Mesenchymal stem cell (in vitro differentiated cells and primary cell): ENCODE data around the gene KDM1B.

Experiments
- DNase-seq: peaks from one replicate; pipeline ENCODE4 v3.0.0-alpha.2; 2013
- H2AFZ ChIP-seq: one replicate; pipeline ENCODE4 v1.6.1; 2013; ENCODE audit warnings: low read depth, mild to moderate bottlenecking, control low read depth, inconsistent platforms, low read length, moderate library complexity
- H2AK5ac ChIP-seq: 2 replicates; pipeline ENCODE4 v1.6.1; 2013; ENCODE audit warnings: low read length, moderate library complexity, mild to moderate bottlenecking, inconsistent platforms; ENCODE audit not compliant: severe bottlenecking
- H2BK120ac ChIP-seq: one replicate; pipeline ENCODE4 v1.6.1; 2013; ENCODE audit warnings: low read depth, mild to moderate bottlenecking, inconsistent platforms, low read length, moderate library complexity
- H2BK12ac ChIP-seq, 2 experiments: one replicate each; pipeline ENCODE4 v1.6.1; 2013; ENCODE audit warnings: inconsistent platforms in 2 of 2, low read length in 2 of 2, mild to moderate bottlenecking in 2 of 2, moderate library complexity in 2 of 2, control low read depth in 1 of 2
- H2BK15ac ChIP-seq: one replicate; pipeline ENCODE4 v1.6.1; 2013; ENCODE audit warnings: mild to moderate bottlenecking, low read depth, inconsistent platforms; ENCODE audit not compliant: poor library complexity, severe bottlenecking
- H2BK5ac ChIP-seq: 2 replicates; pipeline ENCODE4 v1.6.1; 2013; ENCODE audit warnings: low read depth, mild to moderate bottlenecking, low read length, control low read depth, inconsistent platforms; ENCODE audit not compliant: poor library complexity, severe bottlenecking
- H3K14ac ChIP-seq, 2 experiments: one replicate each; pipeline ENCODE4 v1.6.1; 2013; ENCODE audit warnings: inconsistent platforms in 2 of 2, low read length in 2 of 2, control low read depth in 1 of 2, mild to moderate bottlenecking in 1 of 2, moderate library complexity in 1 of 2
- H3K18ac ChIP-seq, 2 experiments: one replicate each; pipeline ENCODE4 v1.6.1; 2013; ENCODE audit warnings: inconsistent platforms in 2 of 2, low read length in 2 of 2, control low read depth in 1 of 2, low read depth in 1 of 2, mild to moderate bottlenecking in 1 of 2
- H3K23ac ChIP-seq, 2 experiments: one replicate each; pipeline ENCODE4 v1.6.1; 2013; ENCODE audit warnings: inconsistent platforms in 2 of 2, low read length in 2 of 2, mild to moderate bottlenecking in 2 of 2, moderate library complexity in 2 of 2, control low read depth in 1 of 2
- H3K27ac ChIP-seq: 2 replicates; pipeline ENCODE4 v1.5.1; 2013; ENCODE audit warnings: mild to moderate bottlenecking, moderate library complexity, low read length, control low read depth, inconsistent platforms; ENCODE audit not compliant: poor library complexity, severe bottlenecking
- H3K27me3 ChIP-seq, 2 experiments: 2 replicates each; pipeline versions ENCODE4 v1.6.1 to v1.7.0; 2013; ENCODE audit warnings: low read length in 2 of 2, mild to moderate bottlenecking in 2 of 2, moderate library complexity in 2 of 2, control low read depth in 1 of 2, inconsistent platforms in 1 of 2; ENCODE audit not compliant: control insufficient read depth in 1 of 2, insufficient read depth in 1 of 2
- H3K36me3 ChIP-seq, 2 experiments: 2 replicates each; pipeline versions ENCODE4 v1.6.1 to v1.7.0; 2013; ENCODE audit warnings: low read length in 2 of 2, control low read depth in 1 of 2, inconsistent platforms in 1 of 2, low read depth in 1 of 2, mild to moderate bottlenecking in 1 of 2; ENCODE audit not compliant: insufficient read depth in 2 of 2, control insufficient read depth in 1 of 2
- H3K4ac ChIP-seq, 2 experiments: one replicate each; pipeline ENCODE4 v1.6.1; 2013; ENCODE audit warnings: inconsistent platforms in 2 of 2, low read length in 2 of 2, mild to moderate bottlenecking in 2 of 2, moderate library complexity in 2 of 2, control low read depth in 1 of 2, low read depth in 1 of 2
- H3K4me1 ChIP-seq: 2 replicates; pipeline ENCODE4 v1.6.1; 2013; ENCODE audit warnings: low read depth, low read length, control low read depth; ENCODE audit not compliant: control insufficient read depth, insufficient read depth
- H3K4me2 ChIP-seq: 2 replicates; pipeline ENCODE4 v1.6.1; 2013; ENCODE audit warnings: low read length, mild to moderate bottlenecking, inconsistent platforms; ENCODE audit not compliant: poor library complexity, severe bottlenecking
- H3K4me3 ChIP-seq, 2 experiments: 2 replicates each; pipeline versions ENCODE4 v1.5.1 to v1.7.0; 2013; ENCODE audit warnings: low read length in 2 of 2, mild to moderate bottlenecking in 2 of 2, control low read depth in 1 of 2, low read depth in 1 of 2; ENCODE audit not compliant: insufficient read depth in 1 of 2
- H3K79me1 ChIP-seq: replicated peaks from 2 replicates; pipeline ENCODE4 v1.6.1; 2013; ENCODE audit warnings: mild to moderate bottlenecking, control low read depth, low read length, inconsistent platforms; ENCODE audit not compliant: poor library complexity, severe bottlenecking
- H3K9ac ChIP-seq: 2 replicates; pipeline ENCODE4 v1.7.0; 2013; ENCODE audit warnings: mild to moderate bottlenecking, low read length, moderate library complexity
- H3K9me3 ChIP-seq: 2 replicates; pipeline ENCODE4 v1.7.0; 2013; ENCODE audit warnings: mild to moderate bottlenecking, low read length; ENCODE audit not compliant: control insufficient read depth
- H4K8ac ChIP-seq: one replicate; pipeline ENCODE4 v1.6.1; 2013; ENCODE audit warnings: inconsistent platforms, mild to moderate bottlenecking, low read length, moderate library complexity
- H4K91ac ChIP-seq: one replicate; pipeline ENCODE4 v1.6.1; 2013; ENCODE audit warnings: mild to moderate bottlenecking, low read length, inconsistent platforms
- WGBS: methylation state at CpG from one replicate; pipeline ENCODE4 v1.1.7; 2013; ENCODE audit warnings: mixed read lengths; 5-methylcytosine and 5-hydroxymethylcytosine counted together

Gene KDM1B

DNA sequence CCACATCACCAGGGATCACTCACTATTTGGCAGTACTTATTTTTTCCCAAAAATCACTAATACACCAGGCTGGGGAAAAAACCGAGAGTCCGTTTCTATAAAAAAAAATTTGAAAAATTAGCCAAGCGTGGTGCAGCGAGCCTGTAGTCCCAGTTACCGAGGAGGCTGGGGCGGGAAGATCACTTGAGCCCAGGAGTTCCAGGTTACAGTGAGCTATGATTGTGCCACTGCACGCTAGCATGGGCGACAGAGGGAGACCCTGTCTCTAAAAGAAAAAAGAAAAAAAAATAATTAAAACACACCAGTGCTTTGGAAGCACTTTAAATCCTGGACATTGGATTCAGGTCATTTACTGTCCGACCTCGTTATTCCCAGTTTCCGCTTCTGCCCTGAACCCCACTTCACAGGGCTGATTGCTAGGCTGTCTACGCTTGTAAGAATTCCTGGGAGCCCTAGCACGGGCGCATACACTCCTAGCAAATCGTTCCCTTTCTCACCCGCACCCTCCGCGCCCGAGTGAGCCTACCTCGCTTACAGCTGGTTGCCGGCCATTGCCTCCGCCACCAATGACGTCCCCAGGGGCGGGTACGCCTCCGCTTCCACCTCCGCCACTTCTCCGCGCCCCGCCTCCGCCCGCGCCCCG, 594 bp upstream of the KDM1B start, which contains the start of gene TPMT:
Gene TPMT, minus strand, starts transcription at position 571 of the 643 bp plus-strand sequence. CDS start 5,950 bp downstream, outside the sequence.
- peak within 1 kb of the TSS in 1 of 2 experiments; percentile 37 for H2BK12ac ChIP-seq
- peak within 1 kb of the TSS; percentile 38 for H3K27ac ChIP-seq
- peak within 1 kb of the TSS; percentile 93 to 97 for H3K4me3 ChIP-seq
- H2BK15ac ChIP-seq = peak within 1 kb of the TSS; percentile 93
- peak within 1 kb of the TSS; percentile 90 for H4K91ac ChIP-seq
- peak within 1 kb of the TSS in 1 of 2 experiments; percentile 14 for H3K23ac ChIP-seq
- DNase-seq = no peak
- H3K4me2 ChIP-seq = peak within 1 kb of the TSS; percentile 91
- H2AFZ ChIP-seq = peak within 1 kb of the TSS; percentile 72
- H4K8ac ChIP-seq = peak within 1 kb of the TSS; percentile 92
- H3K9me3 ChIP-seq = no peaks in the 10 kb centered on the region
- H3K27me3 ChIP-seq = no peaks in the 10 kb centered on the region
- H2AK5ac ChIP-seq = no peak within 1 kb of the TSS
- peak within 1 kb of the TSS; percentile 91 to 98 for H3K18ac ChIP-seq
- H3K4ac ChIP-seq = no peak within 1 kb of the TSS
- peaks cover 3% of the 10 kb centered on the region for H3K4me1 ChIP-seq
- no peak within 1 kb of the TSS for H2BK5ac ChIP-seq
- under 1% methylated on average over 29 of the region's 34 CpGs for WGBS
- peak within 1 kb of the TSS; percentile 42 for H2BK120ac ChIP-seq
- peaks cover 20% of the 10 kb centered on the region for H3K79me1 ChIP-seq
- peak within 1 kb of the TSS; percentile 95 for H3K9ac ChIP-seq
- H3K14ac ChIP-seq = peak within 1 kb of the TSS in 1 of 2 experiments; percentile 85
- H3K36me3 ChIP-seq = peaks cover 0 to under 1% of the 10 kb centered on the region in 2 experiments

DNA sequence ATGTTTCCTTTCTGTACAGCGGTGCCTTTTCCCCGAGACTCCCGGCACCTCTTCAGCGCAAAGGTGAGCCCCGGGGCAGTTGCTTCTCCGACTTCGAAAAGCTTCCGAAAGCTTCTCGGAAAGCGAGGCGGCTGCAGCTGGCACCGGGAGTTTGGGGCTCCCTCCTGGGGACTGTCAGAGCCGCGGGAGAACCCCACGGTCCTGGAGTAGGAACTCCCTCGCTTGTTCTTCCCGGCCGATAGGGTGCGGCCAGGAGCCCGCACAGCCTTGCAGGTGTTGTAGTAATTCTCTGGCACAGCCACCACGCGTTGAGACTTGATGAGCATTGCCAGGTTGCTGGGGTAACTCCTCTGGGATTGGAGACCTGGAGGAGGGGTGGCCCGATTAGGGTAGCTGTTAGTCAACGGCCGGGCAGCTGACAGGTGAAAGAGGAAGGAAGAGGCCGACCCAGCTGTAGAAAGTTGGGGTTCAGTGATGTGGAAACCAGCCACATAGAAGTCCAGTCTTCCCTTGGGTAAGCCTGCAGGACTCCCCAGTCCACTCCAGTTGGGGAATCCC, 721 bp downstream of the KDM1B start:
- no peaks in the 10 kb centered on the region for H3K27me3 ChIP-seq
- peak overlapping the region; percentile 84 to 97 for H3K4me3 ChIP-seq
- no peak overlapping the region for H4K8ac ChIP-seq
- no peak overlapping the region for H2BK12ac ChIP-seq
- H3K9ac ChIP-seq = peak overlapping the region; percentile 91
- H3K23ac ChIP-seq = no peak overlapping the region
- H3K79me1 ChIP-seq = peaks cover 14% of the 10 kb centered on the region
- H3K18ac ChIP-seq = peak overlapping the region; percentile 91 to 98
- H2AFZ ChIP-seq = peak overlapping the region; percentile 65
- no peak overlapping the region for H2BK120ac ChIP-seq
- peak overlapping the region; percentile 93 for H2BK15ac ChIP-seq
- DNase-seq = peak; percentile 51
- peak overlapping the region; percentile 91 for H3K4me2 ChIP-seq
- no peak overlapping the region for H3K4ac ChIP-seq
- peaks cover 3% of the 10 kb centered on the region for H3K4me1 ChIP-seq
- no peak overlapping the region for H3K14ac ChIP-seq
- 4% methylated on average over 25 of the region's 26 CpGs for WGBS
- H2BK5ac ChIP-seq = no peak overlapping the region
- H2AK5ac ChIP-seq = no peak overlapping the region
- no peaks in the 10 kb centered on the region for H3K9me3 ChIP-seq
- no peak overlapping the region for H3K27ac ChIP-seq
- peaks cover 0 to 7% of the 10 kb centered on the region in 2 experiments for H3K36me3 ChIP-seq
- H4K91ac ChIP-seq = no peak overlapping the region

DNA sequence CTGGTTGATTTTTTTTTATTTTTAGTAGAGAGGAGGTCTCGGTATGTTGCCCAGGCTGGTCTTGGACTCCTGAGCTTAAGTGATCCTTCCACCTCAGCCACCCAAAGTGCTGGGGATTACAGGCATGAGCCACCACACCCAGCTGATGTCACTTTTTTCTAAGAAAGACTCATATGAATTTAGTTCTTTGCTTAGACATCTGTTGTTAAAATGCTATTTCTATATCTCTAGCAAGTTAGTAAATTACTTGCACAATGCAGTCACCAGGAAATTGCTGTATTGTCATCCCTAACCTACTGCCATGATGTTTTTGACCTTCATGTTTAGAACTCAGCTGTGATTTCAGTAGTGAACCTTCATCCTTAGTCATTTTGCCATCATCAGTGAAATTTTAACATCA, 5.7 kb downstream of the KDM1B start:
- H3K23ac ChIP-seq = no peak overlapping the region
- no peak overlapping the region for H3K4me2 ChIP-seq
- H4K91ac ChIP-seq = no peak overlapping the region
- H3K14ac ChIP-seq = no peak overlapping the region
- no peaks in the 10 kb centered on the region for H3K79me1 ChIP-seq
- no peak for DNase-seq
- no peak overlapping the region for H2AK5ac ChIP-seq
- no peak overlapping the region for H3K4me3 ChIP-seq
- peaks cover 3% of the 10 kb centered on the region for H3K4me1 ChIP-seq
- no peak overlapping the region for H2BK15ac ChIP-seq
- no peak overlapping the region for H2BK120ac ChIP-seq
- H2BK5ac ChIP-seq = no peak overlapping the region
- H4K8ac ChIP-seq = no peak overlapping the region
- peak overlapping the region; percentile 55 for H3K9ac ChIP-seq
- no peak overlapping the region for H2AFZ ChIP-seq
- H3K9me3 ChIP-seq = no peaks in the 10 kb centered on the region
- H3K4ac ChIP-seq = no peak overlapping the region
- H3K27me3 ChIP-seq = no peaks in the 10 kb centered on the region
- H3K18ac ChIP-seq = no peak overlapping the region
- no peak overlapping the region for H3K27ac ChIP-seq
- no peak overlapping the region for H2BK12ac ChIP-seq
- peaks cover 0 to 41% of the 10 kb centered on the region in 2 experiments for H3K36me3 ChIP-seq
- 100% methylated on average over 1 of the region's 1 CpG for WGBS

DNA sequence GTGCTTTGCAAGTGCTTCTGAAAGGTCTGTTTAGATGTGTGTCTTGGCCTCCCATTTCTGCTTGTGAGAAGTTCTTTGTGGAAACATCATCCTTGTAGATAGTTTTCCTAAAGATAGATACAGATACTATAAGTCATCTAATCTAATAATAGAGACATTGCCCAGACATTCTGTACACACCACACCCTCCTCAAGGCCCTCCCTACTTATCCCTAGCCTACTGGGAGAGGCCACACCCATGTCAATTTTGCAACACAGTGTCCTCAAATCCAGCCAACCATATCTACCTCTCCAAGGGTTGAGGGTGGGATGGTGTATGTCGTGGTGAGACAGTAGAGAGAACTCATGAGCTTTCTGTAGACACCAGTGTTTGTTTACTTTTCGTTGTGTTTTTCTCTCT, 6.2 kb downstream of the KDM1B start:
- no peak for DNase-seq
- H3K36me3 ChIP-seq = peaks cover 0 to 44% of the 10 kb centered on the region in 2 experiments

More for the DNA sequence above, 6.2 kb downstream of the KDM1B start:
- Histone ChIP-seq H3K23ac (no peak overlapping the region), H3K4me2 (no peak overlapping the region), H3K9me3 (no peaks in the 10 kb centered on the region), H3K27me3 (no peaks in the 10 kb centered on the region), H3K9ac (peak overlapping the region; percentile 55), H3K18ac (no peak overlapping the region), H2AK5ac (no peak overlapping the region), H2AFZ (no peak overlapping the region), H2BK5ac (no peak overlapping the region), H2BK15ac (no peak overlapping the region), H3K14ac (no peak overlapping the region), H4K8ac (no peak overlapping the region), H3K4ac (no peak overlapping the region), H2BK12ac (no peak overlapping the region), H3K4me1 (no peaks in the 10 kb centered on the region), H4K91ac (no peak overlapping the region), H3K79me1 (no peaks in the 10 kb centered on the region), H3K4me3 (no peak overlapping the region), H2BK120ac (no peak overlapping the region), H3K27ac (no peak overlapping the region)
- no CpG with 5 or more reads among the region's 2 CpGs for WGBS
